DMS 273 (cell line): ENCODE data around the gene KRT83.

Source experiments
- DNase-seq: peaks from one replicate; lab custom pipeline; 2025; ENCODE audit not compliant: unreplicated experiment; lab: John Stamatoyannopoulos, UW

The KRT83 gene

GRCh38 chr12:52334185-52334584 is 13.0 kb upstream of the KRT83 start:
- no peak for DNase-seq

GRCh38 chr12:52333321-52333720 is 12.1 kb upstream of the KRT83 start:
- no peak for DNase-seq

GRCh38 chr12:52332381-52332780 is 11.2 kb upstream of the KRT83 start:
- DNase-seq, result no peak

- no peak for DNase-seq
Observed at GRCh38 chr12:52331833-52332232, 10.6 kb upstream of the KRT83 start.

GRCh38 chr12:52331039-52331438 is 9.8 kb upstream of the KRT83 start:
- no peak for DNase-seq

GRCh38 chr12:52327830-52328500 is 6.8 kb upstream of the KRT83 start:
- DNase-seq, result no peak

GRCh38 chr12:52327052-52327829 is 6.0 kb upstream of the KRT83 start:
- peak; percentile 87 for DNase-seq

GRCh38 chr12:52324153-52324444 is 2.9 kb upstream of the KRT83 start:
- DNase-seq, result no peak

- no peak for DNase-seq
Observed at GRCh38 chr12:52323416-52324152, 2.4 kb upstream of the KRT83 start.

GRCh38 chr12:52323001-52323400 is 1.8 kb upstream of the KRT83 start:
- no peak for DNase-seq

- no peak for DNase-seq
Observed at GRCh38 chr12:52322069-52322468, 871 bp upstream of the KRT83 start.

GRCh38 chr12:52321418-52321817 is 220 bp upstream of the KRT83 start:
- DNase-seq, result no peak

- DNase-seq, result no peak
Observed at GRCh38 chr12:52319097-52319496, 2.1 kb downstream of the KRT83 start.

- DNase-seq, result no peak
Observed at GRCh38 chr12:52318241-52318990, 2.8 kb downstream of the KRT83 start.

GRCh38 chr12:52317468-52318052 is 3.6 kb downstream of the KRT83 start:
- no peak for DNase-seq

- DNase-seq, result no peak
Observed at GRCh38 chr12:52316701-52317100, 4.5 kb downstream of the KRT83 start.

- no peak for DNase-seq
Observed at GRCh38 chr12:52316290-52316689, 4.9 kb downstream of the KRT83 start.

- DNase-seq, result peak; percentile 40
Observed at GRCh38 chr12:52315721-52316120, 5.5 kb downstream of the KRT83 start.

GRCh38 chr12:52314511-52314910 is 6.7 kb downstream of the KRT83 start:
- DNase-seq, result no peak

GRCh38 chr12:52313926-52314325 is 7.3 kb downstream of the KRT83 start:
- DNase-seq, result no peak

- no peak for DNase-seq
Observed at GRCh38 chr12:52313461-52313860, 7.7 kb downstream of the KRT83 start.
